NB4 (cell line): ENCODE measurements around the gene SUCLG1.

Experiments used
- CTCF ChIP-seq: IDR thresholded peaks from one replicate; pipeline ENCODE4 v1.5.1; 2012; ENCODE audit warnings: low read depth, low read length
- POLR2A ChIP-seq: IDR thresholded peaks from 2 replicates; pipeline ENCODE4 v1.6.1; 2011; ENCODE audit warnings: mild to moderate bottlenecking; ENCODE audit not compliant: insufficient read length; ENCODE audit errors: extremely low read depth

GRCh38 chr2:84459944-84460429, 907 bp upstream of the SUCLG1 start:
- TF ChIP-seq CTCF, result no peak
- no peak for TF ChIP-seq POLR2A
